ENCODE measurements around the gene OFD1.

OFD1 gene

DNA sequence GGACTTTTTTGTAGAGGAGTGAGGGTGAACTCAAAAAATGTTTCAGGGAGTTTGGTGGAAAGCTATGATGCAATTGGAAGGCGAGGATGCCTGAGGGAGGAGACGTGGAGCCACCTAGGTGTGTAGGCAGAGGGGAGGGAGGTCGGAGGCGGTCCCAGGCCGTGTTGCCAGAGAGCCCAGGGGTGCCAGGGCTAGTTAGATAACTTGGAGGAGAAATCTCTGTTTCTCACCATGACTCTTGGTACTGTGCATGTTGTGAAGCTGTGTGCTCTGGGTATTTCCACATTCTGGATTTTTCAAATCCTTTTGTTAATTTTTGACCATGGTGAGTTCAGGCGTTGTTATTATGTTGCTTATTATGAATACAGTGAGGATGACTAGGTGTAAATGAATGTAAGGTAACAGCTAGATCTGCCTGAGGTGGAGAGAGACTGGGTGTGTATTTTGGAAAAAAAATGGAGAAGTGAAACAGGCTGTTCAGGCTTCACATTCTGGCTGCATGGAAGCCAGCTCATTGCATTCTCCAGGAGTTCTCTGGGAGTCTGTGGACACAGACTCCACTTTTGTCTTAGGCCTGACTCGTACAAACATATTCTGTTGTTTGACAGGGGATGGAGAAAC is 41.1 kb upstream of the OFD1 start:
- H3K9me3 ChIP-seq (replicated peaks; ENCODE audit: insufficient read depth, low read length) = no peaks in the 10 kb centered on the region
- no peak overlapping the region for H3K27ac ChIP-seq (ENCODE audit: low read length)
- no peaks in the 10 kb centered on the region; the same call in 1 of the 2 replicates for H3K36me3 ChIP-seq (replicated peaks; ENCODE audit: insufficient read depth, low read length)
- H3K27me3 ChIP-seq (replicated peaks; ENCODE audit: insufficient read depth, low read length) = no peaks in the 10 kb centered on the region
- H3K79me2 ChIP-seq (ENCODE audit: low read length) = peaks cover 91% of the 10 kb centered on the region
- H3F3A ChIP-seq (ENCODE audit: insufficient read depth, low read length) = no peaks in the 10 kb centered on the region
- no peaks in the 10 kb centered on the region for H4K20me1 ChIP-seq (ENCODE audit: insufficient read depth, low read length)
- H3K9ac ChIP-seq (ENCODE audit: low read length) = no peak overlapping the region
- no peaks in the 10 kb centered on the region for H3K4me1 ChIP-seq (ENCODE audit: low read length)
- no peak for TF ChIP-seq EZH2 (optimal IDR thresholded peaks at IDR 0.05; ENCODE audit: low read depth, low read length)
- TF ChIP-seq, protein P1, sequence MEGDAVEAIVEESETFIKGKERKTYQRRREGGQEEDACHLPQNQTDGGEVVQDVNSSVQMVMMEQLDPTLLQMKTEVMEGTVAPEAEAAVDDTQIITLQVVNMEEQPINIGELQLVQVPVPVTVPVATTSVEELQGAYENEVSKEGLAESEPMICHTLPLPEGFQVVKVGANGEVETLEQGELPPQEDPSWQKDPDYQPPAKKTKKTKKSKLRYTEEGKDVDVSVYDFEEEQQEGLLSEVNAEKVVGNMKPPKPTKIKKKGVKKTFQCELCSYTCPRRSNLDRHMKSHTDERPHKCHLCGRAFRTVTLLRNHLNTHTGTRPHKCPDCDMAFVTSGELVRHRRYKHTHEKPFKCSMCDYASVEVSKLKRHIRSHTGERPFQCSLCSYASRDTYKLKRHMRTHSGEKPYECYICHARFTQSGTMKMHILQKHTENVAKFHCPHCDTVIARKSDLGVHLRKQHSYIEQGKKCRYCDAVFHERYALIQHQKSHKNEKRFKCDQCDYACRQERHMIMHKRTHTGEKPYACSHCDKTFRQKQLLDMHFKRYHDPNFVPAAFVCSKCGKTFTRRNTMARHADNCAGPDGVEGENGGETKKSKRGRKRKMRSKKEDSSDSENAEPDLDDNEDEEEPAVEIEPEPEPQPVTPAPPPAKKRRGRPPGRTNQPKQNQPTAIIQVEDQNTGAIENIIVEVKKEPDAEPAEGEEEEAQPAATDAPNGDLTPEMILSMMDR (IDR thresholded peaks at IDR 0.05; ENCODE audit: low read length) = no peak
- TF ChIP-seq EZH2phosphoT487 (IDR thresholded peaks at IDR 0.05; ENCODE audit: low read length) = no peak
- no peaks in the 10 kb centered on the region for H3K9me2 ChIP-seq (replicated peaks; ENCODE audit: insufficient read depth, low read length)
- DNase-seq = no peak
- H2AFZ ChIP-seq (ENCODE audit: low read length) = no peak overlapping the region
- no peak overlapping the region for H3K4me3 ChIP-seq (ENCODE audit: low read length)
- H3K4me2 ChIP-seq (ENCODE audit: low read depth, low read length) = no peak overlapping the region

GRCh38 chrX:13694359-13694758 is 40.2 kb upstream of the OFD1 start:
- H3K4me3 ChIP-seq (ENCODE audit: low read length) = no peak overlapping the region
- H3K36me3 ChIP-seq (replicated peaks; ENCODE audit: insufficient read depth, low read length) = no peaks in the 10 kb centered on the region; the same call in 1 of the 2 replicates
- H3K9ac ChIP-seq (ENCODE audit: low read length) = no peak overlapping the region
- peaks cover 96% of the 10 kb centered on the region for H3K79me2 ChIP-seq (ENCODE audit: low read length)
- no peaks in the 10 kb centered on the region for H3F3A ChIP-seq (ENCODE audit: insufficient read depth, low read length)
- no peaks in the 10 kb centered on the region for H4K20me1 ChIP-seq (ENCODE audit: insufficient read depth, low read length)
- no peaks in the 10 kb centered on the region for H3K9me3 ChIP-seq (replicated peaks; ENCODE audit: insufficient read depth, low read length)
- no peak overlapping the region for H3K27ac ChIP-seq (ENCODE audit: low read length)
- no peak for DNase-seq
- H3K9me2 ChIP-seq (replicated peaks; ENCODE audit: insufficient read depth, low read length) = no peaks in the 10 kb centered on the region
- H3K4me2 ChIP-seq (ENCODE audit: low read depth, low read length) = no peak overlapping the region
- TF ChIP-seq, protein P1 (IDR thresholded peaks at IDR 0.05; ENCODE audit: low read length) = no peak
- TF ChIP-seq EZH2phosphoT487 (IDR thresholded peaks at IDR 0.05; ENCODE audit: low read length) (no peak), EZH2 (optimal IDR thresholded peaks at IDR 0.05; ENCODE audit: low read depth, low read length) (no peak)
- H2AFZ ChIP-seq (ENCODE audit: low read length) = no peak overlapping the region
- H3K27me3 ChIP-seq (replicated peaks; ENCODE audit: insufficient read depth, low read length) = no peaks in the 10 kb centered on the region
- H3K4me1 ChIP-seq (ENCODE audit: low read length) = no peaks in the 10 kb centered on the region

- no peaks in the 10 kb centered on the region for H3K9me3 ChIP-seq (replicated peaks; ENCODE audit: insufficient read depth, low read length)
- no peak for DNase-seq
- no peak overlapping the region for H2AFZ ChIP-seq (ENCODE audit: low read length)
- H3K36me3 ChIP-seq (replicated peaks; ENCODE audit: insufficient read depth, low read length) = no peaks in the 10 kb centered on the region; the same call in 1 of the 2 replicates
- no peaks in the 10 kb centered on the region for H3K4me1 ChIP-seq (ENCODE audit: low read length)
- H3F3A ChIP-seq (ENCODE audit: insufficient read depth, low read length) = no peaks in the 10 kb centered on the region
- no peaks in the 10 kb centered on the region for H3K9me2 ChIP-seq (replicated peaks; ENCODE audit: insufficient read depth, low read length)
- H3K27ac ChIP-seq (ENCODE audit: low read length) = no peak overlapping the region
- no peak overlapping the region for H3K9ac ChIP-seq (ENCODE audit: low read length)
- H4K20me1 ChIP-seq (ENCODE audit: insufficient read depth, low read length) = no peaks in the 10 kb centered on the region
- H3K27me3 ChIP-seq (replicated peaks; ENCODE audit: insufficient read depth, low read length) = no peaks in the 10 kb centered on the region
- H3K4me2 ChIP-seq (ENCODE audit: low read depth, low read length) = no peak overlapping the region
- TF ChIP-seq EZH2phosphoT487 (IDR thresholded peaks at IDR 0.05; ENCODE audit: low read length) (no peak), EZH2 (optimal IDR thresholded peaks at IDR 0.05; ENCODE audit: low read depth, low read length) (no peak)
- TF ChIP-seq, protein P1 (IDR thresholded peaks at IDR 0.05; ENCODE audit: low read length) = no peak
- peaks cover 96% of the 10 kb centered on the region for H3K79me2 ChIP-seq (ENCODE audit: low read length)
- no peak overlapping the region for H3K4me3 ChIP-seq (ENCODE audit: low read length)
Observed at GRCh38 chrX:13694983-13695382, 39.6 kb upstream of the OFD1 start.
